Psoas muscle (tissue), 8 donors: Measurements from ENCODE around the gene AOPEP. TPM values are rescaled to one million over a fixed set of nuclear protein-coding genes. Genes with fewer than 3 reads are reported as not detected.
A peak's percentile ranks its signal among the peaks of the same experiment; 100 is the strongest.

Experiments
- ATAC-seq, 4 donors: fragments of 200-7000 bp; cut with Tn5 transposase; one replicate each; pipeline ENCODE4 v1.9.1; 2020; ENCODE audit warnings: moderate library complexity in 3 of 4, mild to moderate bottlenecking in 2 of 4
- DNase-seq, 2 donors: peaks; one replicate each; pipeline ENCODE4 v3.0.0-alpha.2; 2020
- H3K27ac ChIP-seq: fragments of 200-600 bp; one replicate; pipeline ENCODE4 v1.8.0; 2022
- H3K27me3 ChIP-seq, 3 donors: fragments of 200-600 bp in 1 of 3; one replicate each; pipeline versions ENCODE4 v1.6.1 to v1.8.0; 2013 to 2022; ENCODE audit warnings: low read length in 2 of 3, mild to moderate bottlenecking in 2 of 3, moderate library complexity in 1 of 3; ENCODE audit not compliant: insufficient read depth in 3 of 3
- H3K36me3 ChIP-seq, 2 donors: fragments of 200-600 bp in 1 of 2; one replicate each; pipeline versions ENCODE4 v1.6.1 to v1.8.0; 2013 to 2022; ENCODE audit warnings: low read depth in 1 of 2, mild to moderate bottlenecking in 1 of 2, moderate library complexity in 1 of 2; ENCODE audit not compliant: insufficient read depth in 1 of 2
- H3K4me1 ChIP-seq: fragments of 200-600 bp; one replicate; pipeline ENCODE4 v1.8.0; 2022
- H3K4me3 ChIP-seq: fragments of 200-600 bp; one replicate; pipeline ENCODE4 v1.8.0; 2022; ENCODE audit warnings: mild to moderate bottlenecking
- H3K9me3 ChIP-seq: fragments of 200-600 bp; one replicate; pipeline ENCODE4 v1.8.0; 2022
- CTCF ChIP-seq: fragments of 200-600 bp; IDR thresholded peaks from one replicate; pipeline ENCODE4 v1.8.0; 2022; ENCODE audit warnings: antibody characterized with exemption
- WGBS, 3 donors: extraction: QIAGEN DNeasy Blood & Tissue Kit; methylation state at CpG; one replicate each; pipeline versions ENCODE4 v1.1.6 to v1.1.7; 2013; 5-methylcytosine and 5-hydroxymethylcytosine counted together
- intact Hi-C, 2 donors: fragments of 100-400 bp; cut with DNase I; formaldehyde crosslinking; loops; one replicate each; pipeline versions ENCODE4 v1.11.0 to v1.14.2; 2022
- polyA plus RNA-seq, 3 donors: library from polyadenylated mRNA; stranded (reverse); fragments of 200-250 nt; gene quantifications; one replicate each; pipeline ENCODE4 v1.2.3, GENCODE V29; 2013
- total RNA-seq, 4 donors: library from RNA; stranded (reverse); fragmentation: NEBNext Ultra II Directional in 2 of 4; extraction: Animal tissue kit (Norgen Biotek cat#: 25700) in 2 of 4; gene quantifications; one replicate each; pipeline versions ENCODE4 v1.2.1 to v1.2.4, GENCODE V29; 2021 to 2023
- donor health status: healthy with polysubstance abuse.
- donor health status: DM: no; HTN: no; CAD: no; lungs with moderate emphysema.
- donor health status: Bipolar disorder and iron deficiency.
- donor health status: healthy.
- donor health status: DM: yes; HTN: yes; CAD: no.
- donor health status: DM: no; HTN: no; CAD: no.
- donor health status: DM: no; HTN: no; CAD: no.
- donor health status: DM: yes; HTN: yes; CAD: no.

Gene AOPEP
- total and polyA plus RNA-seq, 7 donors: 46.4 to 96.9 (median 78.6) TPM

GRCh38 chr9:95061916-95062595 is 335.6 kb downstream of the AOPEP start:
- no peaks in the 10 kb centered on the region for H3K9me3 ChIP-seq
- peak overlapping the region; percentile 93 for H3K27ac ChIP-seq
- H3K4me3 ChIP-seq: no peak overlapping the region
- H3K4me1 ChIP-seq: peaks cover 99% of the 10 kb centered on the region
- DNase-seq: no peak
- TF ChIP-seq CTCF: no peak
- WGBS, 3 donors: 25 to 35% (median 26%) methylated on average over 13 of the region's 13 CpGs
- intact Hi-C loops: no loop called here
- peaks cover 0 to 46% of the 10 kb centered on the region in 2 donors for H3K36me3 ChIP-seq
- H3K27me3 ChIP-seq: no peaks in the 10 kb centered on the region
- ATAC-seq: peak; percentile 41 to 59 (median 48)

GRCh38 chr9:95062596-95063065 is 336.1 kb downstream of the AOPEP start:
- no peak for TF ChIP-seq CTCF
- intact Hi-C loops: no loop called here
- peaks cover 99% of the 10 kb centered on the region for H3K4me1 ChIP-seq
- peak overlapping the region; percentile 93 for H3K27ac ChIP-seq
- no peaks in the 10 kb centered on the region for H3K9me3 ChIP-seq
- no peaks in the 10 kb centered on the region for H3K27me3 ChIP-seq
- H3K36me3 ChIP-seq: peaks cover 0 to 48% of the 10 kb centered on the region in 2 donors
- ATAC-seq (peak in 3 of 4 donors; percentile 3 to 23 (median 13)), DNase-seq (no peak)
- no peak overlapping the region for H3K4me3 ChIP-seq
- 37 to 49% (median 41%) methylated on average over 7 of the region's 7 CpGs for WGBS, 3 donors

- intact Hi-C loops: no loop called here
- ATAC-seq (no peak), DNase-seq (no peak)
- 79 to 91% (median 82%) methylated on average over 10 of the region's 10 CpGs for WGBS, 3 donors
- TF ChIP-seq CTCF: no peak
- Histone ChIP-seq H3K9me3 (no peaks in the 10 kb centered on the region), H3K27me3 (no peaks in the 10 kb centered on the region), H3K36me3 (peaks cover 0 to 48% of the 10 kb centered on the region in 2 donors), H3K27ac (peak overlapping the region; percentile 93), H3K4me3 (no peak overlapping the region), H3K4me1 (peaks cover 99% of the 10 kb centered on the region)
Measured at GRCh38 chr9:95063300-95063699, 336.8 kb downstream of the AOPEP start.

GRCh38 chr9:95065224-95065623 is 338.7 kb downstream of the AOPEP start:
- Histone ChIP-seq H3K9me3 (no peaks in the 10 kb centered on the region), H3K27me3 (no peaks in the 10 kb centered on the region), H3K36me3 (peaks cover 0 to 48% of the 10 kb centered on the region in 2 donors), H3K4me1 (peaks cover 98% of the 10 kb centered on the region), H3K27ac (peak overlapping the region; percentile 93), H3K4me3 (no peak overlapping the region)
- intact Hi-C loops: no loop called here
- DNase-seq (peak in 1 of 2 donors; percentile 56), ATAC-seq (peak; percentile 53 to 69 (median 65))
- TF ChIP-seq CTCF: no peak
- WGBS, 3 donors: 25 to 38% (median 31%) methylated on average over 11 of the region's 11 CpGs

- H3K9me3 ChIP-seq: no peaks in the 10 kb centered on the region
- no peak for TF ChIP-seq CTCF
- ATAC-seq: no peak
- H3K27ac ChIP-seq: peak overlapping the region; percentile 93
- no peak for DNase-seq
- H3K4me3 ChIP-seq: no peak overlapping the region
- peaks cover 0 to 33% of the 10 kb centered on the region in 2 donors for H3K36me3 ChIP-seq
- H3K27me3 ChIP-seq: no peaks in the 10 kb centered on the region
- intact Hi-C loops: no loop called here
- 69 to 80% (median 72%) methylated on average over 6 of the region's 6 CpGs for WGBS, 3 donors
- peaks cover 97% of the 10 kb centered on the region for H3K4me1 ChIP-seq
Measured at GRCh38 chr9:95067057-95067456, 340.6 kb downstream of the AOPEP start.
